ENCODE measurements around the gene ECE1.

The ECE1 gene

DNA sequence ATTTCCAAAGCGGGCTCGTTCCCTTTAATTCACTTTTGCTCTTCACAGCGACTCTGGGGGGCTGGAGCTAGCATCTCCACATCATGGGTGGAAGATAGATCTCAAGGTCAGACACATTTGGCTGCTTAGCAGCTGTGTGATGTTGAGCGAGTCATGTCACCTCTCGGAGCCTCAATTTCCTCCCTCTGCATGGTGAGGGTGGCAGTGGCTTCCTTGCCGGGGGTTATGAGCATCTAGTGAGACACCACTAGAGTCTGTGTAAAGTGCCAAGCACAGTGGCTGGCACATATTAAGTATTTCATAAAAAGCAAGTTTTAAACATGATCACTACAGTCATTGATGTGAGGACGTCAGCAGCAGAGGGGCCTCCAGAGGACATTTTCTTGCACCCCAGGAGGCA is 16.9 kb upstream of the ECE1 start:
- Histone ChIP-seq H3K36me3 (ENCODE audit: insufficient read depth, low read length) (no peaks in the 10 kb centered on the region), H3K27me3 (ENCODE audit: insufficient read depth, low read length) (no peaks in the 10 kb centered on the region), H3K4me3 (ENCODE audit: low read depth, low read length, poor library complexity, severe bottlenecking) (no peak overlapping the region), H3K79me2 (ENCODE audit: insufficient read depth, low read length) (no peaks in the 10 kb centered on the region), H3K9me2 (ENCODE audit: low read depth, low read length) (no peaks in the 10 kb centered on the region), H3K4me1 (ENCODE audit: insufficient read depth, low read length, severe bottlenecking) (peaks cover 46% of the 10 kb centered on the region), H3K27ac (ENCODE audit: low read depth, low read length, poor library complexity, severe bottlenecking) (no peak overlapping the region), H3K4me2 (ENCODE audit: low read length) (no peak overlapping the region), H3K9ac (ENCODE audit: low read length) (no peak overlapping the region), H2AFZ (ENCODE audit: low read length) (no peak overlapping the region), H3K9me3 (ENCODE audit: low read length) (no peaks in the 10 kb centered on the region), H3F3A (ENCODE audit: insufficient read depth, low read length) (no peaks in the 10 kb centered on the region), H4K20me1 (ENCODE audit: insufficient read depth, low read length) (no peaks in the 10 kb centered on the region)
- TF ChIP-seq EZH2 (IDR thresholded peaks at IDR 0.05; ENCODE audit: borderline replicate concordance, low read length), result no peak
- TF ChIP-seq, protein P1, sequence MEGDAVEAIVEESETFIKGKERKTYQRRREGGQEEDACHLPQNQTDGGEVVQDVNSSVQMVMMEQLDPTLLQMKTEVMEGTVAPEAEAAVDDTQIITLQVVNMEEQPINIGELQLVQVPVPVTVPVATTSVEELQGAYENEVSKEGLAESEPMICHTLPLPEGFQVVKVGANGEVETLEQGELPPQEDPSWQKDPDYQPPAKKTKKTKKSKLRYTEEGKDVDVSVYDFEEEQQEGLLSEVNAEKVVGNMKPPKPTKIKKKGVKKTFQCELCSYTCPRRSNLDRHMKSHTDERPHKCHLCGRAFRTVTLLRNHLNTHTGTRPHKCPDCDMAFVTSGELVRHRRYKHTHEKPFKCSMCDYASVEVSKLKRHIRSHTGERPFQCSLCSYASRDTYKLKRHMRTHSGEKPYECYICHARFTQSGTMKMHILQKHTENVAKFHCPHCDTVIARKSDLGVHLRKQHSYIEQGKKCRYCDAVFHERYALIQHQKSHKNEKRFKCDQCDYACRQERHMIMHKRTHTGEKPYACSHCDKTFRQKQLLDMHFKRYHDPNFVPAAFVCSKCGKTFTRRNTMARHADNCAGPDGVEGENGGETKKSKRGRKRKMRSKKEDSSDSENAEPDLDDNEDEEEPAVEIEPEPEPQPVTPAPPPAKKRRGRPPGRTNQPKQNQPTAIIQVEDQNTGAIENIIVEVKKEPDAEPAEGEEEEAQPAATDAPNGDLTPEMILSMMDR (IDR thresholded peaks at IDR 0.05; ENCODE audit: low read length), result no peak

DNA sequence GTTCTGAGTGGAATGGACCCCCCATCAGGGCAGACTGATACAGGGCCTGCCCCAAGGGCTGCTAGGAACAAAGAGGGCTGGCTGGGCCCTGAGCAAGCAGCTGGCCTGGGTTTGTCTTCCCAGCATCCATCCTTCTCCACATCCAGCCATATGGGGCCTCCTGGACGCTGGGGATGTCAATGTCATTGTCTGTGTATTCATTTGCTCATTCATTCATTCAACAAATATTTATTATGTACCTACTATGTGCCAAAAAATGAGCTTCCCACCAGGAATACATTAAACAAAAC is 15.6 kb upstream of the ECE1 start:
- no peak overlapping the region for H2AFZ ChIP-seq (ENCODE audit: low read length)
- H4K20me1 ChIP-seq (ENCODE audit: insufficient read depth, low read length), result no peaks in the 10 kb centered on the region
- no peak overlapping the region for H3K4me3 ChIP-seq (ENCODE audit: low read depth, low read length, poor library complexity, severe bottlenecking)
- H3K9me2 ChIP-seq (ENCODE audit: low read depth, low read length), result no peaks in the 10 kb centered on the region
- H3K27me3 ChIP-seq (ENCODE audit: insufficient read depth, low read length), result no peaks in the 10 kb centered on the region
- H3F3A ChIP-seq (ENCODE audit: insufficient read depth, low read length), result no peaks in the 10 kb centered on the region
- H3K4me2 ChIP-seq (ENCODE audit: low read length), result no peak overlapping the region
- no peaks in the 10 kb centered on the region for H3K79me2 ChIP-seq (ENCODE audit: insufficient read depth, low read length)
- H3K36me3 ChIP-seq (ENCODE audit: insufficient read depth, low read length), result no peaks in the 10 kb centered on the region
- H3K9me3 ChIP-seq (ENCODE audit: low read length), result no peaks in the 10 kb centered on the region
- no peak overlapping the region for H3K9ac ChIP-seq (ENCODE audit: low read length)
- TF ChIP-seq, protein P1 (IDR thresholded peaks at IDR 0.05; ENCODE audit: low read length), result no peak
- no peak for TF ChIP-seq EZH2 (IDR thresholded peaks at IDR 0.05; ENCODE audit: borderline replicate concordance, low read length)
- H3K27ac ChIP-seq (ENCODE audit: low read depth, low read length, poor library complexity, severe bottlenecking), result no peak overlapping the region
- peaks cover 49% of the 10 kb centered on the region for H3K4me1 ChIP-seq (ENCODE audit: insufficient read depth, low read length, severe bottlenecking)

DNA sequence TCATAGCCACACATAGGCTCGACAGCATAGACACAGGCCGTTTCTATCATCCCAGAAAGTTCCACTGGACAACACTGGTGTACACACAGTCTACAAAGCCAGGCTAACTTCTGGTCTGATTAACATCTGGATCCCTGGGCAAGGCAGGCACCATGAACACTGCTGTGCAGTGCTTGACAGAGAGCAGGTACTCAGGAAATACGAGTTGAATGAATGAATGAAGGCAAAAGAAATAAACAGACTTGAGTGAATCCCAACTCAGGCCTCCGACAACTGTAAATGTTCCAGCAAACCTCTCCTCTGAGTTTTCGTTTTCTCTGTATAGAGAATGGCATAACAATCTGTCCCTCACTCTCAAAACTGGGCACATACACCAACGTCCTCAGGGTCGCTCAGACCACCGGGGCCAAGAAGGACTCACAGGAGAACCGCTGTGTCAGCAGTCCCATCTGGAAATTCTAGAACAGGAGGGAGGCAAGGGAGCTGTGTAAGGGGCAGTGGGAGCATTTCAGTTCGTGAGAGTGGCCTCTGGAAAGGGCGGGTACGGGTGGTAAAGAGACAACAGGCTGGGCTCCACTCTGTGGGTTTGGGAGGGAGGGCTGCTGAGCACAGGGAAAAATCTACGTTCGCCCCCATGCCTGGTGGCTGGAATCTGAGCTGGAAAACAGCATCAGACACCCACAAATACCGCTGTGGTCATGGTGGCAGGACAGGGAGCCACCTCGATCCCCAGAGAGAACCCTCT is 15.1 kb upstream of the ECE1 start:
- peaks cover 49% of the 10 kb centered on the region for H3K4me1 ChIP-seq (ENCODE audit: insufficient read depth, low read length, severe bottlenecking)
- no peaks in the 10 kb centered on the region for H3K36me3 ChIP-seq (ENCODE audit: insufficient read depth, low read length)
- H3K4me2 ChIP-seq (ENCODE audit: low read length), result no peak overlapping the region
- H3F3A ChIP-seq (ENCODE audit: insufficient read depth, low read length), result no peaks in the 10 kb centered on the region
- H3K9ac ChIP-seq (ENCODE audit: low read length), result no peak overlapping the region
- H3K27me3 ChIP-seq (ENCODE audit: insufficient read depth, low read length), result no peaks in the 10 kb centered on the region
- no peak overlapping the region for H3K27ac ChIP-seq (ENCODE audit: low read depth, low read length, poor library complexity, severe bottlenecking)
- H3K9me3 ChIP-seq (ENCODE audit: low read length), result no peaks in the 10 kb centered on the region
- H4K20me1 ChIP-seq (ENCODE audit: insufficient read depth, low read length), result no peaks in the 10 kb centered on the region
- no peak overlapping the region for H2AFZ ChIP-seq (ENCODE audit: low read length)
- H3K9me2 ChIP-seq (ENCODE audit: low read depth, low read length), result no peaks in the 10 kb centered on the region
- no peak overlapping the region for H3K4me3 ChIP-seq (ENCODE audit: low read depth, low read length, poor library complexity, severe bottlenecking)
- H3K79me2 ChIP-seq (ENCODE audit: insufficient read depth, low read length), result no peaks in the 10 kb centered on the region
- TF ChIP-seq EZH2 (IDR thresholded peaks at IDR 0.05; ENCODE audit: borderline replicate concordance, low read length), result no peak
- TF ChIP-seq, protein P1 (IDR thresholded peaks at IDR 0.05; ENCODE audit: low read length), result no peak
